Measurements from ENCODE around the gene ELF2.

DNA sequence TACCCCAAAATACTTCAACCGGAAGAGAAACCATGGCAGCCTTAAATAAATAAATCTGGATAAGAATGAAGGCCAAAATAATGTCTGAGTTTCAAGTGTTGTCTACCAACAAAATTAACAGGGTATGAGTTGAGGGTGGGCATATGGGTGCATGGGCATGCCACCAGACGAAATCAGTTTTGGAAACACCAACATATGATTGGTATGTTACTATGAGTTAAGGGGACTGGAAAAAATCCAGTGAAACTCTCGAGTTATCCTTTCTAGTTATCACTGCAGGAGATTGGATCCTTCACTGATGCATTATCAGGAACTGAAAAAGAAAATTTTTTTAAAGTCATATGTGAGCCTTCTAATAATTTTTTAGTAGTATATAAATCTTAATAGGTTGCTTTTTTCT is 129.0 kb downstream of the ELF2 start:
- TF ChIP-seq, protein P1, sequence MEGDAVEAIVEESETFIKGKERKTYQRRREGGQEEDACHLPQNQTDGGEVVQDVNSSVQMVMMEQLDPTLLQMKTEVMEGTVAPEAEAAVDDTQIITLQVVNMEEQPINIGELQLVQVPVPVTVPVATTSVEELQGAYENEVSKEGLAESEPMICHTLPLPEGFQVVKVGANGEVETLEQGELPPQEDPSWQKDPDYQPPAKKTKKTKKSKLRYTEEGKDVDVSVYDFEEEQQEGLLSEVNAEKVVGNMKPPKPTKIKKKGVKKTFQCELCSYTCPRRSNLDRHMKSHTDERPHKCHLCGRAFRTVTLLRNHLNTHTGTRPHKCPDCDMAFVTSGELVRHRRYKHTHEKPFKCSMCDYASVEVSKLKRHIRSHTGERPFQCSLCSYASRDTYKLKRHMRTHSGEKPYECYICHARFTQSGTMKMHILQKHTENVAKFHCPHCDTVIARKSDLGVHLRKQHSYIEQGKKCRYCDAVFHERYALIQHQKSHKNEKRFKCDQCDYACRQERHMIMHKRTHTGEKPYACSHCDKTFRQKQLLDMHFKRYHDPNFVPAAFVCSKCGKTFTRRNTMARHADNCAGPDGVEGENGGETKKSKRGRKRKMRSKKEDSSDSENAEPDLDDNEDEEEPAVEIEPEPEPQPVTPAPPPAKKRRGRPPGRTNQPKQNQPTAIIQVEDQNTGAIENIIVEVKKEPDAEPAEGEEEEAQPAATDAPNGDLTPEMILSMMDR (IDR thresholded peaks at IDR 0.05) = no peak
- TF ChIP-seq POLR2A (IDR thresholded peaks at IDR 0.05) (no peak), EP300 (IDR thresholded peaks at IDR 0.05) (no peak), POLR2AphosphoS5 (IDR thresholded peaks at IDR 0.05) (no peak)
